ENCODE data around the gene ANKRD29.

Gene ANKRD29

DNA sequence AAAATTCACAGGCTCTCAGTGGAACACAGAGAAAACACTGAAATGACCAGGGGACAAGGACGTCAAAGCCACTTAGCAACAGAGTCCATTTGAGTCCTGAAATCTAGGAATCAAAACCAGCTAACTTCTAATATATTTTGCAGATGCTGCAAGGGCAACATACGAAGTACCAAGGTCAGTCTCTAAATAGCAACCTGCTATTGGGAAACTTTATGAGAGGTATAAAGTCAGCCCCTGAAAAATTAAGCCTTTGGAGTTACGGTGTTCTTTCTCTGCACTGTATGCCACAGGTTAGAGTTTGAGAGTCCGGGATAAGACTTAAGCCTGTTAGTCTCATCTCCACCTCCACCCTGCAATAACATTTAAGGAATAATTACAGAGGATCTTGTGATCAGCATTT is 89.7 kb downstream of the ANKRD29 start:
- H3K27ac ChIP-seq, result no peak overlapping the region
- TF ChIP-seq ZFX (IDR thresholded peaks at IDR 0.05; ENCODE audit: borderline replicate concordance), result no peak
- TF ChIP-seq, protein P1, sequence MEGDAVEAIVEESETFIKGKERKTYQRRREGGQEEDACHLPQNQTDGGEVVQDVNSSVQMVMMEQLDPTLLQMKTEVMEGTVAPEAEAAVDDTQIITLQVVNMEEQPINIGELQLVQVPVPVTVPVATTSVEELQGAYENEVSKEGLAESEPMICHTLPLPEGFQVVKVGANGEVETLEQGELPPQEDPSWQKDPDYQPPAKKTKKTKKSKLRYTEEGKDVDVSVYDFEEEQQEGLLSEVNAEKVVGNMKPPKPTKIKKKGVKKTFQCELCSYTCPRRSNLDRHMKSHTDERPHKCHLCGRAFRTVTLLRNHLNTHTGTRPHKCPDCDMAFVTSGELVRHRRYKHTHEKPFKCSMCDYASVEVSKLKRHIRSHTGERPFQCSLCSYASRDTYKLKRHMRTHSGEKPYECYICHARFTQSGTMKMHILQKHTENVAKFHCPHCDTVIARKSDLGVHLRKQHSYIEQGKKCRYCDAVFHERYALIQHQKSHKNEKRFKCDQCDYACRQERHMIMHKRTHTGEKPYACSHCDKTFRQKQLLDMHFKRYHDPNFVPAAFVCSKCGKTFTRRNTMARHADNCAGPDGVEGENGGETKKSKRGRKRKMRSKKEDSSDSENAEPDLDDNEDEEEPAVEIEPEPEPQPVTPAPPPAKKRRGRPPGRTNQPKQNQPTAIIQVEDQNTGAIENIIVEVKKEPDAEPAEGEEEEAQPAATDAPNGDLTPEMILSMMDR (IDR thresholded peaks at IDR 0.05), result no peak

DNA sequence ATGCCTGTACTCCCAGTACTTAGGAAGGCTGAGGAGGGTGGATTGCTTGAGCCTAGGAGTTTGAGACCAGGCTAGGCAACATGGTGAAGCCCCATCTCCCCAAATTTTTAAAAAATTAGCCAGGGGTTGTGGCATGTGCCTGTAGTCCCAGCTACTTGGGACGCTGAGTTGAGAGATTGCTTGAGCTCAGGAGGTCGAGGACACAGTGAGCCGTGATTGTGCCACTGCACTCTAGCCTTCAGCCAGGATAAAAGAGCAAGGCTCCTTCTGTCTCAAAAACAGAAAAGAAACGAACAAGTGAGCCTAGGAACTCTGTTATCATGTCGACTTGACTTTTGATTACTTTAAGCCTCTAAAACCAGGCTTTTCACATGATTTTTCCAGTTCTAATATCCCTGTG is 90.1 kb downstream of the ANKRD29 start:
- TF ChIP-seq ZFX (IDR thresholded peaks at IDR 0.05; ENCODE audit: borderline replicate concordance), result no peak
- TF ChIP-seq, protein P1 (IDR thresholded peaks at IDR 0.05), result no peak

DNA sequence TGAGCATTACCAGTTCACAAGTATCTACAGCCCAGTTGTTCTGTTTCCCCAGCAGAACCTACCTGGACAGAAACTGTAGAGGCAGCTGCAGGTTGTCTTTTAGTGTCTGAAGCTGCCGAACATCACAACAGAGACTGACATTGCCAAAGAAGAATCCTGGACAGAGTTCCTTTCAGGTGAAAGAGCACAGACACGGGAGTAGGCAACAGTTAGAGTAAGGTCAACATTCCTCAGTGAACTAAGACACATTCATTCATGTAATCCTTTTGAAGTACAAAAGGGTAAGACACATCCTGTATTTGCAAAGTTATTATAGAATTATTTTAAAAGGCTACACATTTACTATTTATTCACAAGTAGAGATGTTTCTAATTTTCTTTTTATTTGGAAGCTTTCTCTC is 90.7 kb downstream of the ANKRD29 start:
- H3K27ac ChIP-seq, result no peak overlapping the region
- no peak for TF ChIP-seq ZFX (IDR thresholded peaks at IDR 0.05; ENCODE audit: borderline replicate concordance)
- TF ChIP-seq, protein P1 (IDR thresholded peaks at IDR 0.05), result no peak

More for the DNA sequence above, 90.1 kb downstream of the ANKRD29 start:
- H3K27ac ChIP-seq, result no peak overlapping the region

DNA sequence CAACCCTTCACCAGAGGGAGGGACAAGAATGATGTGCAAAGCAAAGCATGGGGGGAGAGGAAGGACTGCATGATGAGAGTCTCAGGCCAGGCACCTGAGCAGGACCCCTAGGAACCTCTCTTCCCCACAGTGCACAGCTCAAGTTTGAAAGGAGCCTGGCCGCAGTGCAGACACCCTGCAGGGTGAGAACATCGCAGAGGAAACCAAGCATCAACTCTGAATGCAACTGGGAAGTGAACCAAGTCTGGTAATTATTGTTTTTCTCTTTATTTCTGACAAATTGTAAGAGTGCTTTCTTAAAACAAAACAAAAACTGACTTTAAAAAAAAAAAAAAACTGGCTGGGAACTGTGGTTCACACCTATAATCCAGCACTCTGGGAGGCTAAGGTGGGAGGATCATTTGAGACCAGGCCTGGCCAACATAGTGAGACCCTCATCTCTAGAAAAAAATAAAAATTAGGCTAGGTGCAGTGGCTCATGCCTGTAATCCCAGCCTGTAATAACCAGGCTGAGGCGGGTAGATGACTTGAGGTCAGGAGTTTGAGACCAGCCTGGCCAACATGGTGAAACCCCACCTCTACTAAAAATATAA is 91.7 kb downstream of the ANKRD29 start:
- no peak overlapping the region for H3K27ac ChIP-seq
- no peak for TF ChIP-seq ZFX (IDR thresholded peaks at IDR 0.05; ENCODE audit: borderline replicate concordance)
- TF ChIP-seq, protein P1 (IDR thresholded peaks at IDR 0.05), result no peak

DNA sequence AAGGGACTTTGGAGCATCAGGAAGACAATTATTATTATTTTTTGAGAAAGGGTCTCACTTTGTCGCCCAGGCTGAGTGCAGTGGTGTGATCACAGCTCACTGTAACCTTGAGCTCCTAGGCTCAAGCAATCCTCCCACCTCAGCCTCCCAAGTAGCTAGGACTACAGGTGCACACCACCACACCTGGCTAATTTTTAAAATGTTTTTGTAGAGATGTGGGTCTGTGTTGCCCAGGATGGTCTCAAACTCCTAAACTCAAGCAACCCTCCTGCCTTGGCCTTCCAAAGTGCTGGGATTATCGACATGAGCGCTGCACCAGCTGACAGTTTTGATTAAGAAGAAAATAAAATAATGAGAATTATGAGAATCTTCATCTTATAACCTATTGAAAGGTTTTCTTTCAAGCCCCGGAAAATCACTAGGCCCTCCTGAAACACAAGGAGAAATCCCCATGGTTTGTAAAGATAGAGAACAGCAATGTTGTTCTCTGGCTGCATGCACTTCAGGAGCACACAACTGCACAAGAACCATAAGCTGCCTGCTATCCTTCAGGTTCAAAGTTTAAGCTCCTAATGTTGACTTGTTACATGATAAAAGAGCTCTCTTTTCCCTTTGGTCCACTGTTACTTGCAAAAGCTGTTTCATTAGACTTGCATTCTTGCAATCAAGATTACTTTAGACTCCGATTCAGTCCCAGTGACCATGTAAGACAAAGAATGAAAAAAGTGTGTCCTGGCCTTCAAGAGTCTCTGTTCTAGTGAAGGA is 93.2 kb downstream of the ANKRD29 start:
- TF ChIP-seq ZFX (IDR thresholded peaks at IDR 0.05; ENCODE audit: borderline replicate concordance), result no peak
- TF ChIP-seq, protein P1 (IDR thresholded peaks at IDR 0.05), result no peak
- H3K27ac ChIP-seq, result no peak overlapping the region

DNA sequence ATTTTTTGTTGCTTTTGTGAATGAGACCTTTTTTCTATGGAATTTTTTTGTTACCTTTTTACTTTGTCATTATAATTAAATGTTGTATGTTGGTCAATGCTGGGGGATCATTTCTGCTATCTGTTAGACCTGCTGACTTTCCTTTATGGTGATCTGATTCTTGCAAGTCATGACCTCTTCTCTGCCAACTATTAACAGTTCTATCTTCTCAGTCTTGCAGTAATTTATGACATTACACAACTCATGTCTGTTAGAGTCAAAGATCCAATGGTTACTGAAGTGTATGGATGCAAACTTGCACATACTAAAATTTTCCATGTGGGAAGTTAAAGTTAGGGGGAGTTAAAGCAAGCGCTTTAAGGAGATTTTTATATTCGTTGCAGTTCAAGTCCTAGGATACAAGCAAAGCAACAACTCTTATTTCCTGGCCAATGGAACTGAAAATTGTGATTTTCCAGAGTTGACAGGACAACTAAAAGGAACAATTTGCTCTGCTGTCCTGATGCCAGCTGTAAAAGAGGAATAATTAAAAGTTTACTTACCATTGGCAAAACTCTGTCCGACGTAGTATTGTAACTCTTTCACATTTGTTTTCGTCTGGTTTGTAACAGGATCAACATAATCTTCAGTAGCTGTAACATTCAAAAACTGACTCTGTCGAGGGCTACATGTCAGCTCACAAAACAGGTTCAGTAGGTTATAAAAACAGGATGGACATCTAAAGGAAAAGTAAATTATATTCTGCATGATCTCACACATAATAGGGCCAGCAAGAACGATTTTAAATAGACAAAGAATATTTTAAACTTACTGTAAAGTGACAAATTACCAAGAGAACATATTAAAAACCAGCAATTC is 94.2 kb downstream of the ANKRD29 start:
- no peak overlapping the region for H3K27ac ChIP-seq
- TF ChIP-seq, protein P1 (IDR thresholded peaks at IDR 0.05), result no peak
- no peak for TF ChIP-seq ZFX (IDR thresholded peaks at IDR 0.05; ENCODE audit: borderline replicate concordance)

Data from 22Rv1 (cell line).